Panc1 (cell line): ENCODE measurements around the gene BPIFA1. TPM values are rescaled to one million over a fixed set of nuclear protein-coding genes. Genes with fewer than 3 reads are reported as not detected.

Source experiments
- ATAC-seq: fragments of 200-7000 bp; cut with Tn5 transposase; 2 replicates; pipeline ENCODE4 v1.9.1; 2020; ENCODE audit warnings: mild to moderate bottlenecking, moderate library complexity
- BruUV-seq: library from RNA; stranded (reverse); fragments of 400-500 nt; replicated peaks from 2 replicates; lab custom pipeline; 2021; lab: Mats Ljungman, UMichigan
- CTCF ChIA-PET: fragments of 300-600 bp; sonication (Branson Sonifier 250); formaldehyde crosslinking; loops from one replicate; lab custom pipeline; 2022; ENCODE audit warnings: antibody characterized with exemption; lab: Charles Lee
- POLR2A ChIA-PET: fragments of 300-600 bp; sonication (Branson Sonifier 250); formaldehyde crosslinking; loops from one replicate; lab custom pipeline; 2022; ENCODE audit warnings: antibody characterized with exemption; lab: Charles Lee
- DNase-seq: peaks from one replicate; pipeline ENCODE4 v3.0.0-alpha.2; 2010; ENCODE audit warnings: low read depth, low spot score
- H3K27ac ChIP-seq: 2 replicates; pipeline ENCODE4 v1.5.1; 2011; ENCODE audit warnings: mild to moderate bottlenecking, low read length, inconsistent platforms
- H3K27me3 ChIP-seq: fragments of 200-500 bp; sonication (Bioruptor generic); 2 replicates; pipeline ENCODE4 v1.6.0; 2014; ENCODE audit warnings: low read length, inconsistent platforms; ENCODE audit not compliant: control insufficient read depth, insufficient read depth
- H3K36me3 ChIP-seq: fragments of 200-500 bp; sonication (Bioruptor generic); 2 replicates; pipeline ENCODE4 v1.5.1; 2014; ENCODE audit warnings: inconsistent platforms, mild to moderate bottlenecking, low read length, moderate library complexity; ENCODE audit not compliant: control insufficient read depth, insufficient read depth
- H3K4me1 ChIP-seq: 2 replicates; pipeline ENCODE4 v1.5.1; 2011; ENCODE audit warnings: inconsistent platforms, mild to moderate bottlenecking, low read length, moderate library complexity; ENCODE audit not compliant: control insufficient read depth, insufficient read depth
- H3K4me3 ChIP-seq, 2 experiments: 2 replicates each; pipeline ENCODE4 v1.5.1; 2011 to 2012; ENCODE audit warnings: low read depth in 2 of 2, low read length in 2 of 2, mild to moderate bottlenecking in 2 of 2, inconsistent platforms in 1 of 2, moderate library complexity in 1 of 2
- H3K9me3 ChIP-seq: fragments of 200-500 bp; sonication (Bioruptor generic); 2 replicates; pipeline ENCODE4 v1.5.1; 2014; ENCODE audit warnings: low read depth, mild to moderate bottlenecking, inconsistent platforms, low read length, moderate library complexity; ENCODE audit not compliant: control insufficient read depth, insufficient read depth
- POLR2AphosphoS5 ChIP-seq: IDR thresholded peaks from 2 replicates; pipeline ENCODE4 v1.6.1; 2012; ENCODE audit warnings: mild to moderate bottlenecking, low read depth, low read length, moderate library complexity
- SIN3A ChIP-seq: IDR thresholded peaks from 2 replicates; pipeline ENCODE4 v1.6.1; 2012; ENCODE audit warnings: low read depth, mild to moderate bottlenecking, low read length, moderate library complexity, borderline replicate concordance; ENCODE audit not compliant: insufficient read depth
- TCF7L2 ChIP-seq: IDR thresholded peaks from 2 replicates; pipeline ENCODE4 v1.6.1; 2011; ENCODE audit warnings: mild to moderate bottlenecking, low read depth, low read length, inconsistent platforms
- in situ Hi-C: cut with HindIII; loops from 2 replicates; pipeline ENCODE4 v1.10.0; 2016; ENCODE audit warnings: low sequenced_read_pairs, low pct_unique_long_range_greater_than_20kb
- intact Hi-C: fragments of 100-400 bp; cut with micrococcal nuclease; formaldehyde crosslinking; loops from one replicate; pipeline ENCODE4 v1.10.0; 2022; ENCODE audit not compliant: unreplicated experiment
- total RNA-seq: library from RNA; stranded (reverse); gene quantifications from one replicate; pipeline ENCODE4 v1.2.1, GENCODE V29; 2021; ENCODE audit not compliant: unreplicated experiment
- TF ChIP-seq, protein P1 (sequence below): fragments of 450-650 bp; IDR thresholded peaks from 2 replicates; pipeline ENCODE4 v1.5.1; 2017; ENCODE audit warnings: mild to moderate bottlenecking
- TF ChIP-seq, protein P2 (sequence below), 2 experiments: IDR thresholded peaks; 2 replicates each; pipeline ENCODE4 v1.6.1; 2011 to 2012; ENCODE audit warnings: low read depth in 2 of 2, control low read depth in 1 of 2, low read length in 1 of 2, mild to moderate bottlenecking in 1 of 2, moderate library complexity in 1 of 2; ENCODE audit not compliant: insufficient read depth in 1 of 2

BPIFA1 gene
- total RNA-seq, 1 experiment from 2014 or later = not detected

DNA sequence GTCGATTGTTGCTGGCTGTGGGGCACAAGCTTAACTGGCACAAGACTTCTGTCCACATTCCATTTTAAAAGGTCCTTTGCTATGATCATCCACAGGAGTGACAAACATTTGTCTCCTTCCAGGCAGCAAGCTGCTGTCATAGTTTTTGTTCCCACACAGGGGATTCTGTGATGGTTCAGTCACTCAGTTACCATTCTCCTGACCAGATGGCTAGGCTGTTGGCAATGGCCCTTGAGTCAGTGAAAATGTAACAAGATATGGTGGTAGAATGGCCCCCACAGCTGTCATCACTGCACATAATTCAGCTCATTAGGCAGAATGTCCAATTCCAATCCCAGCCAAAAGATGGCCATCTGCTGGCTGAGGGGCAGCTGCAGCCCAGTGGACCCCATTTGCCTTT lies 13.7 kb downstream of the BPIFA1 start:
- BruUV-seq = no TSS peak
- Histone ChIP-seq H3K36me3 (no peaks in the 10 kb centered on the region), H3K27ac (no peak overlapping the region), H3K9me3 (no peaks in the 10 kb centered on the region), H3K4me3 (no peak overlapping the region), H3K27me3 (no peaks in the 10 kb centered on the region), H3K4me1 (no peaks in the 10 kb centered on the region)
- ATAC-seq = no peak
- in situ Hi-C loops (no loop called here), intact Hi-C loops (no loop called here)
- DNase-seq = no peak
- ChIA-PET CTCF (no interaction called here), POLR2A (no interaction called here)
- no peak for TF ChIP-seq SIN3A
- TF ChIP-seq TCF7L2 = no peak
- TF ChIP-seq, protein P1, sequence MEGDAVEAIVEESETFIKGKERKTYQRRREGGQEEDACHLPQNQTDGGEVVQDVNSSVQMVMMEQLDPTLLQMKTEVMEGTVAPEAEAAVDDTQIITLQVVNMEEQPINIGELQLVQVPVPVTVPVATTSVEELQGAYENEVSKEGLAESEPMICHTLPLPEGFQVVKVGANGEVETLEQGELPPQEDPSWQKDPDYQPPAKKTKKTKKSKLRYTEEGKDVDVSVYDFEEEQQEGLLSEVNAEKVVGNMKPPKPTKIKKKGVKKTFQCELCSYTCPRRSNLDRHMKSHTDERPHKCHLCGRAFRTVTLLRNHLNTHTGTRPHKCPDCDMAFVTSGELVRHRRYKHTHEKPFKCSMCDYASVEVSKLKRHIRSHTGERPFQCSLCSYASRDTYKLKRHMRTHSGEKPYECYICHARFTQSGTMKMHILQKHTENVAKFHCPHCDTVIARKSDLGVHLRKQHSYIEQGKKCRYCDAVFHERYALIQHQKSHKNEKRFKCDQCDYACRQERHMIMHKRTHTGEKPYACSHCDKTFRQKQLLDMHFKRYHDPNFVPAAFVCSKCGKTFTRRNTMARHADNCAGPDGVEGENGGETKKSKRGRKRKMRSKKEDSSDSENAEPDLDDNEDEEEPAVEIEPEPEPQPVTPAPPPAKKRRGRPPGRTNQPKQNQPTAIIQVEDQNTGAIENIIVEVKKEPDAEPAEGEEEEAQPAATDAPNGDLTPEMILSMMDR = no peak
- TF ChIP-seq POLR2AphosphoS5 = no peak
- TF ChIP-seq, protein P2, sequence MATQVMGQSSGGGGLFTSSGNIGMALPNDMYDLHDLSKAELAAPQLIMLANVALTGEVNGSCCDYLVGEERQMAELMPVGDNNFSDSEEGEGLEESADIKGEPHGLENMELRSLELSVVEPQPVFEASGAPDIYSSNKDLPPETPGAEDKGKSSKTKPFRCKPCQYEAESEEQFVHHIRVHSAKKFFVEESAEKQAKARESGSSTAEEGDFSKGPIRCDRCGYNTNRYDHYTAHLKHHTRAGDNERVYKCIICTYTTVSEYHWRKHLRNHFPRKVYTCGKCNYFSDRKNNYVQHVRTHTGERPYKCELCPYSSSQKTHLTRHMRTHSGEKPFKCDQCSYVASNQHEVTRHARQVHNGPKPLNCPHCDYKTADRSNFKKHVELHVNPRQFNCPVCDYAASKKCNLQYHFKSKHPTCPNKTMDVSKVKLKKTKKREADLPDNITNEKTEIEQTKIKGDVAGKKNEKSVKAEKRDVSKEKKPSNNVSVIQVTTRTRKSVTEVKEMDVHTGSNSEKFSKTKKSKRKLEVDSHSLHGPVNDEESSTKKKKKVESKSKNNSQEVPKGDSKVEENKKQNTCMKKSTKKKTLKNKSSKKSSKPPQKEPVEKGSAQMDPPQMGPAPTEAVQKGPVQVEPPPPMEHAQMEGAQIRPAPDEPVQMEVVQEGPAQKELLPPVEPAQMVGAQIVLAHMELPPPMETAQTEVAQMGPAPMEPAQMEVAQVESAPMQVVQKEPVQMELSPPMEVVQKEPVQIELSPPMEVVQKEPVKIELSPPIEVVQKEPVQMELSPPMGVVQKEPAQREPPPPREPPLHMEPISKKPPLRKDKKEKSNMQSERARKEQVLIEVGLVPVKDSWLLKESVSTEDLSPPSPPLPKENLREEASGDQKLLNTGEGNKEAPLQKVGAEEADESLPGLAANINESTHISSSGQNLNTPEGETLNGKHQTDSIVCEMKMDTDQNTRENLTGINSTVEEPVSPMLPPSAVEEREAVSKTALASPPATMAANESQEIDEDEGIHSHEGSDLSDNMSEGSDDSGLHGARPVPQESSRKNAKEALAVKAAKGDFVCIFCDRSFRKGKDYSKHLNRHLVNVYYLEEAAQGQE (IDR thresholded peaks at IDR 0.05; ENCODE audit: insufficient read depth in 1 of 2, low read depth in 2 of 2, low read length in 1 of 2) = no peak

DNA sequence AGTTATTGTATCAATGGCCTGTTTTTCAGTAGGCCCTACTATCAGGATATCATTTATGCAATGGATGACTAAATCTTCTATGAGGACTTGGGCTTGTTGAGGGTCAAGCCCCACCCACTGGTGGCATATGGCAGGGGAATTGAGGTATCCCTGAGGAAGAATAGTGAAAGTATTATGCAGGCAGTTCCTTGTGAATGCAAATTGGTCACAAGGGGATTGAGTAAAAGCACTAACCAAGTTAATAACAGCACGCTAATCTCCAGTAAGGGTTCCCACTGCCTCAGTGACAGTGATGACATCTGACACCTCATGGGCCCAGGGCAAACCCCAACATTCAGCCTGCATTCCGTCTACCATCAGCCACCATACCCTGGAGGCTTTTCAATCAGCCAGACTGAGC lies 14.9 kb downstream of the BPIFA1 start:
- no TSS peak for BruUV-seq
- POLR2A ChIA-PET = no interaction called here

More for the DNA sequence above, 14.9 kb downstream of the BPIFA1 start:
- Histone ChIP-seq H3K4me3 (no peak overlapping the region), H3K27me3 (no peaks in the 10 kb centered on the region), H3K4me1 (no peaks in the 10 kb centered on the region), H3K36me3 (no peaks in the 10 kb centered on the region), H3K9me3 (no peaks in the 10 kb centered on the region), H3K27ac (no peak overlapping the region)
- TF ChIP-seq TCF7L2 (no peak), POLR2AphosphoS5 (no peak), SIN3A (no peak)
- TF ChIP-seq, protein P2 (IDR thresholded peaks at IDR 0.05; ENCODE audit: insufficient read depth in 1 of 2, low read depth in 2 of 2, low read length in 1 of 2) = no peak
- TF ChIP-seq, protein P1 = no peak
- CTCF ChIA-PET = no interaction called here
- ATAC-seq = no peak
- in situ Hi-C loops (no loop called here), intact Hi-C loops (no loop called here)
- no peak for DNase-seq
